ENCODE data around the gene STAU1.
"Not testable (repeated sequence)": the region's sequence is repeated elsewhere in the genome, so short reads cannot be mapped to it uniquely, and the experiment has no call there.

DNA sequence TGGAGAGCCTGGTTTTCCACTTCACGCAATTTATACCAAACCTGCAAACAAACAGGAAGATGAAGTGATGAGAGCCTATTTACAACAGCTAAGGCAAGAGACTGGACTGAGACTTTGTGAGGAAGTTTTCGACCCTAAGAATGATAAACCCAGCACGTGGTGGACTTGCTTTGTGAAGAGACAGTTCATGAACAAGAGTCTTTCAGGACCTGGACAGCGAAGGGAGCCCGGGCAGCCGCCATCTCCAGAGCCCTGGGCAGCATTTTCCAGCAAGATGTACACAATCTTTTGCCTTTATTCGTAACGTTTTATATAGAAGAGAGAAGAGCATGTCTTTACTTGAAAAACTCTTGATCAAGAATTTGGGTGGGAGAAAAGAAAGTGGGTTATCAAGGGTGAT, 53.3 kb downstream of the STAU1 start:
- not testable (repeated sequence) for TF ChIP-seq EP300 (IDR thresholded peaks at IDR 0.05; ENCODE audit: borderline replicate concordance); TAF1 (IDR thresholded peaks at IDR 0.05; ENCODE audit: low read depth)
